Body of pancreas (tissue), 4 donors: Measurements from ENCODE around the gene DNAH10. TPM values are rescaled to one million over a fixed set of nuclear protein-coding genes. Genes with fewer than 3 reads are reported as not detected.
"Not testable (repeated sequence)": the region's sequence is repeated elsewhere in the genome, so short reads cannot be mapped to it uniquely, and the experiment has no call there.

ENCODE experiments used
- ATAC-seq: fragments of 150-250 bp; one replicate; pipeline ENCODE4 v1.9.1; 2016
- DNase-seq, 4 donors: peaks; one replicate each; pipeline ENCODE4 v3.0.0-alpha.2; 2019
- H3K27ac ChIP-seq, 4 donors: fragments of 200-600 bp; sonication (generic); 1 replicate in 3 of 4; 2 replicates in 1 of 4; pipeline versions ENCODE4 v1.5.1 to v1.6.1; 2016 to 2019; ENCODE audit warnings: mild to moderate bottlenecking in 1 of 4, mixed read lengths in 1 of 4, moderate library complexity in 1 of 4
- H3K27me3 ChIP-seq, 2 donors: fragments of 200-600 bp; sonication (generic); one replicate each; pipeline ENCODE4 v1.6.0; 2016; ENCODE audit warnings: mild to moderate bottlenecking in 1 of 2
- H3K36me3 ChIP-seq, 2 donors: fragments of 200-600 bp; sonication (generic); replicated peaks in 1 of 2; 2 replicates each; pipeline ENCODE4 v1.5.1; 2016; ENCODE audit warnings: low read depth in 2 of 2; ENCODE audit not compliant: insufficient read depth in 1 of 2
- H3K4me1 ChIP-seq: fragments of 200-600 bp; sonication (generic); one replicate; pipeline ENCODE4 v1.6.0; 2016
- H3K4me3 ChIP-seq, 2 donors: fragments of 200-600 bp; sonication (generic); 1 replicate in 1 of 2; 2 replicates in 1 of 2; pipeline ENCODE4 v1.5.1; 2016 to 2019
- H3K9me3 ChIP-seq, 3 donors: fragments of 200-600 bp; sonication (generic); 1 replicate in 2 of 3; 2 replicates in 1 of 3; pipeline ENCODE4 v1.5.1; 2016
- POLR2A ChIP-seq, 3 donors: fragments of 450-650 bp; IDR thresholded peaks; one replicate each; pipeline ENCODE4 v1.6.1; 2016; ENCODE audit warnings: antibody characterized with exemption in 3 of 3, mild to moderate bottlenecking in 2 of 3
- WGBS, 2 donors: methylation state at CpG; one replicate each; pipeline ENCODE4 v1.1.5; 2017; 5-methylcytosine and 5-hydroxymethylcytosine counted together
- intact Hi-C: fragments of 100-400 bp; cut with DNase I; formaldehyde crosslinking; loops from one replicate; pipeline ENCODE4 v1.15.1; 2023
- total RNA-seq, 2 donors: library from RNA; depleted of rRNA; stranded (reverse); fragments of >200 nt; gene quantifications; one replicate each; pipeline ENCODE4 v1.1.0, GENCODE V29; 2016
- TF ChIP-seq, protein P1 (sequence below), 7 experiments: fragments of 450-650 bp in 4 of 7; fragments of 200-600 bp in 3 of 7; sonication (generic) in 3 of 7; IDR thresholded peaks; one replicate each; pipeline ENCODE4 v1.5.1; 2016 to 2019; ENCODE audit warnings: antibody characterized with exemption in 7 of 7

DNAH10 gene
- total RNA-seq, 2 donors from 2014 or later: 0.26 TPM; not detected in 1

DNA sequence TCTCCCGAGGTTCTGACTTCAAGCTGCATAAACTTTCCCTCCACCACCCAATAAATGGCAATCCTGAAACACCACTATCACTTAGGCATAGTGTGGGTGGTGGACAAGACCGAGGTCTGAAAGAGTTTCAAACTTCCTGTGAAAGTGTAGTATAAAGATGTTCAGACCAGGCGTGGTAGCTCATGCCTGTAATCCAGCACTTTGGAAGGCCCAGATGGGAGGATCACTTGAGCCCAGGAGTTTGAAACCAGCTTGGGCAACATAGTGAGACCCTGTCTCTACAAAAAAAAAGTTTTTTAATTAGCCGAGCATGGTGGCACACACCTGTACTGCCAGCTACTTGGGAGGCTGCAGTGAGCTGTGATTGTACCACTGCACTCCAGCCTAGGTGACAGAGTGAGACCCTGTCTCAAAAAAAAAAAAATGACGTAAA is 148.7 kb downstream of the DNAH10 start:
- Histone ChIP-seq H3K27ac (no peak overlapping the region), H3K4me3 (no peak overlapping the region), H3K36me3 (no peaks in the 10 kb centered on the region), H3K27me3 (no peaks in the 10 kb centered on the region), H3K9me3 (no peaks in the 10 kb centered on the region), H3K4me1 (no peaks in the 10 kb centered on the region)
- TF ChIP-seq, protein P1, sequence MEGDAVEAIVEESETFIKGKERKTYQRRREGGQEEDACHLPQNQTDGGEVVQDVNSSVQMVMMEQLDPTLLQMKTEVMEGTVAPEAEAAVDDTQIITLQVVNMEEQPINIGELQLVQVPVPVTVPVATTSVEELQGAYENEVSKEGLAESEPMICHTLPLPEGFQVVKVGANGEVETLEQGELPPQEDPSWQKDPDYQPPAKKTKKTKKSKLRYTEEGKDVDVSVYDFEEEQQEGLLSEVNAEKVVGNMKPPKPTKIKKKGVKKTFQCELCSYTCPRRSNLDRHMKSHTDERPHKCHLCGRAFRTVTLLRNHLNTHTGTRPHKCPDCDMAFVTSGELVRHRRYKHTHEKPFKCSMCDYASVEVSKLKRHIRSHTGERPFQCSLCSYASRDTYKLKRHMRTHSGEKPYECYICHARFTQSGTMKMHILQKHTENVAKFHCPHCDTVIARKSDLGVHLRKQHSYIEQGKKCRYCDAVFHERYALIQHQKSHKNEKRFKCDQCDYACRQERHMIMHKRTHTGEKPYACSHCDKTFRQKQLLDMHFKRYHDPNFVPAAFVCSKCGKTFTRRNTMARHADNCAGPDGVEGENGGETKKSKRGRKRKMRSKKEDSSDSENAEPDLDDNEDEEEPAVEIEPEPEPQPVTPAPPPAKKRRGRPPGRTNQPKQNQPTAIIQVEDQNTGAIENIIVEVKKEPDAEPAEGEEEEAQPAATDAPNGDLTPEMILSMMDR (IDR thresholded peaks at IDR 0.05): no peak
- TF ChIP-seq POLR2A (IDR thresholded peaks at IDR 0.05): no peak
- ATAC-seq (no peak), DNase-seq (no peak)
- WGBS, 2 donors: 55 to 61% methylated on average over 5 of the region's 5 CpGs
- intact Hi-C loops: no loop called here

GRCh38 chr12:123911672-123912409 is 149.7 kb downstream of the DNAH10 start:
- DNase-seq, H3K9me3 ChIP-seq, H3K4me1 ChIP-seq, H3K4me3 ChIP-seq, ATAC-seq, intact Hi-C loops, H3K36me3 ChIP-seq, H3K27ac ChIP-seq, H3K27me3 ChIP-seq: not testable (repeated sequence)
- WGBS, 2 donors: no CpG with 5 or more reads among the region's 9 CpGs

- H3K27ac ChIP-seq: no peak overlapping the region
- H3K4me3 ChIP-seq: no peak overlapping the region
- ATAC-seq (no peak), DNase-seq (no peak)
- H3K36me3 ChIP-seq: no peaks in the 10 kb centered on the region
- no peaks in the 10 kb centered on the region for H3K9me3 ChIP-seq
- intact Hi-C loops: no loop called here
- H3K27me3 ChIP-seq: no peaks in the 10 kb centered on the region
- 61 to 70% methylated on average over 24 to 25 of the region's 25 CpGs for WGBS, 2 donors
- no peak for TF ChIP-seq POLR2A (IDR thresholded peaks at IDR 0.05)
- TF ChIP-seq, protein P1 (IDR thresholded peaks at IDR 0.05): no peak
- H3K4me1 ChIP-seq: no peaks in the 10 kb centered on the region
Observed at GRCh38 chr12:123912415-123913380, 150.6 kb downstream of the DNAH10 start.

GRCh38 chr12:123914726-123915333 is 152.7 kb downstream of the DNAH10 start:
- Histone ChIP-seq H3K9me3 (no peaks in the 10 kb centered on the region), H3K27ac (no peak overlapping the region), H3K4me3 (no peak overlapping the region), H3K4me1 (no peaks in the 10 kb centered on the region), H3K27me3 (no peaks in the 10 kb centered on the region), H3K36me3 (no peaks in the 10 kb centered on the region)
- ATAC-seq (no peak), DNase-seq (no peak)
- TF ChIP-seq, protein P1 (IDR thresholded peaks at IDR 0.05): no peak
- no peak for TF ChIP-seq POLR2A (IDR thresholded peaks at IDR 0.05)
- intact Hi-C loops: no loop called here
- WGBS, 2 donors: 51 to 61% methylated on average over 13 to 20 of the region's 20 CpGs

GRCh38 chr12:123916729-123917128 is 154.6 kb downstream of the DNAH10 start:
- WGBS, 2 donors: 71 to 74% methylated on average over 5 of the region's 5 CpGs

More at GRCh38 chr12:123916729-123917128, 154.6 kb downstream of the DNAH10 start:
- no peak for ATAC-seq
- no peak overlapping the region for H3K27ac ChIP-seq
- no peaks in the 10 kb centered on the region for H3K9me3 ChIP-seq
- intact Hi-C loops: no loop called here
- TF ChIP-seq, protein P1 (IDR thresholded peaks at IDR 0.05): no peak
- TF ChIP-seq POLR2A (IDR thresholded peaks at IDR 0.05): no peak
- no peaks in the 10 kb centered on the region for H3K27me3 ChIP-seq
- no peaks in the 10 kb centered on the region for H3K36me3 ChIP-seq
- no peak for DNase-seq
- H3K4me1 ChIP-seq: no peaks in the 10 kb centered on the region
- H3K4me3 ChIP-seq: no peak overlapping the region
